Neural progenitor cell (in vitro differentiated cells): Measurements from ENCODE around the gene SLC49A4.

Source experiments
- CTCF ChIP-seq: fragments of 200-600 bp; sonication (generic); IDR thresholded peaks from 2 replicates; pipeline ENCODE4 v1.5.1; 2017; ENCODE audit warnings: antibody characterized with exemption, mild to moderate bottlenecking
- EZH2 ChIP-seq: fragments of 200-600 bp; sonication (generic); IDR thresholded peaks from 2 replicates; pipeline ENCODE4 v1.6.1; 2017; ENCODE audit warnings: antibody characterized with exemption, mild to moderate bottlenecking, moderate library complexity

- TF ChIP-seq CTCF (no peak), EZH2 (no peak)
These were observed 120.6 kb downstream of the SLC49A4 start for GRCh38 chr3:122915300-122916055.
